Uterus (tissue), 2 donors: Measurements from ENCODE around the gene G3BP2.

ENCODE experiments used
- CTCF ChIP-seq, 4 experiments: fragments of 200-600 bp in 2 of 4; fragments of 450-650 bp in 2 of 4; sonication (generic) in 2 of 4; IDR thresholded peaks; one replicate each; pipeline ENCODE4 v1.5.1; 2016 to 2019; ENCODE audit warnings: antibody characterized with exemption in 4 of 4, mild to moderate bottlenecking in 2 of 4, moderate library complexity in 1 of 4
- POLR2A ChIP-seq, 2 donors: fragments of 450-650 bp; IDR thresholded peaks; one replicate each; pipeline ENCODE4 v1.6.1; 2016; ENCODE audit warnings: antibody characterized with exemption in 2 of 2, mild to moderate bottlenecking in 1 of 2, moderate library complexity in 1 of 2

GRCh38 chr4:75698162-75698962 is 25.2 kb upstream of the G3BP2 start:
- TF ChIP-seq CTCF (IDR thresholded peaks at IDR 0.05) (no peak), POLR2A (IDR thresholded peaks at IDR 0.05) (no peak)
